GM19328 (cell line): ENCODE results near the gene LPAR1.

Experiments used
- ATAC-seq: cut with Tn5 transposase; IDR thresholded peaks from one replicate; pipeline ENCODE4 v1.9.1; 2021; ENCODE audit warnings: mild to moderate bottlenecking, moderate library complexity; ENCODE audit not compliant: unreplicated experiment

The LPAR1 gene

DNA sequence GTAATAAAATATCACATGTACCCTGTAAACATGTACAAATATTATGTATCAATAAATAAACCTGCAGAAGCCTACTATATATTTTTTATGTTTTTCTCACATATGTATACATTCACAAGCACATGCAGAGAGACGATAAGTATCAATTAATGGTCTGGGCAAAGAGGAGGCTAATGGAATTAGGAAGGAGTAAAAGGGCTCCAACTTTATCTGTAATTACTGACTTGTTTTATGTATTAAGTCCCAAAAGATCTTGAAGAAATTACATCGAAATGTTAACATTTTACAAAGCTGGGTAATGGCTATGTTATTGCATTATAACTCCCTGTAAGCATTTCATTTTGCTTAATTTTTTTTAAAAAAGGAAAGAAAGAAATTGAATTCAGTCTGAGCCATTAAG, 78.0 kb downstream of the LPAR1 start:
- ATAC-seq = no peak

DNA sequence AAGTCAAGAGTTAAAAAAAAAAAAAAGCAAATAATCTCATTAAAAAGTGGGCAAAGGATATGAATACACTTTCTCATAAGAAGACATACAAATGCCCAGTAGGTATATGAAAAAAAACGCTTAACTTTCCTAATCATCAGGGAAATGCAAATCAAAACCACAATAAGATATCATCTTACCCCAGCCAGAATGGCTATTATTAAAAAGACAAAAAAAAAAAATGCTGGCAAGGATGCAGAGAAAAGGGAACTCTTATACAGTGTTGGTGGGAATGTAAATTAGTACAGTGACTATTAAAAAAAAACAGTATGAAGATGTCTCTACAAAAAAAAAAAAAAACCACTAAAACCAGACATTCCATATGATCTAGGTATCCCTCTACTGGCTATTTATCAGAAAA, 79.4 kb downstream of the LPAR1 start:
- no peak for ATAC-seq

DNA sequence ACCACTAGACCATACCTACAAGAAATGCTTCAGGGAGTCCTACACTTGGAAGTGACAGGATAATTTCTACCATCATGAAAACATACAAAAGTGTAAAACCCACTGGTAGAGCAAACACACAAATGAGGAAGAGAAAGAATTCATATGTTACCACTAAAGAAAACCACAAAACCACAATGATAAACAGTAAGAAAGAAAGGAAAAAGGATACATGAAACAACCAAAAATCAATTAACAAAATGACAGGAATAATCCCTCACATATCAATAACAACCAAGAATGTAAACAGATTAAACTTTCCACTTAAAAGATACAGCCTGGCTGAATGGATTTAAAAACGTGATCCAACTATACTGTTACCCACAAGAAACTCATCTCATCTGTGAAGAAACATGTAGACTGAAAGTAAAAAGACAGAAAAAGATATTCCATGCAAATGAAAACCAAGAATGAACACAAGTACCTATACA, 83.4 kb downstream of the LPAR1 start:
- ATAC-seq = no peak

DNA sequence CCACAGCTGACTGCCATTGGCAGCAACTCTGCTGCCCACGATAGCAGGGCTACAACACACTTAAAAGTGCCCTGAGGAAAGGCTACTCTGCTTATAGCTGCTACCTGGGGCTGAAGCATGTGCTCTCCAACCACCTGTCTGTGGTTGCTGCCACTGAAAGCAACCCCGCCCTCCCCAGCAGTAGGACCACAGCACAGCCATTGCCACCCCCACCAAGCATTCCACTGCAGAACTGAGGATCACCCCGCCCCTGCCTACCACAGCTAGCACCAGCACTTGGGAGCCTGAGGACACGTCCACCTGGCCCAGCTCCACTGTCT, 85.8 kb downstream of the LPAR1 start:
- no peak for ATAC-seq

DNA sequence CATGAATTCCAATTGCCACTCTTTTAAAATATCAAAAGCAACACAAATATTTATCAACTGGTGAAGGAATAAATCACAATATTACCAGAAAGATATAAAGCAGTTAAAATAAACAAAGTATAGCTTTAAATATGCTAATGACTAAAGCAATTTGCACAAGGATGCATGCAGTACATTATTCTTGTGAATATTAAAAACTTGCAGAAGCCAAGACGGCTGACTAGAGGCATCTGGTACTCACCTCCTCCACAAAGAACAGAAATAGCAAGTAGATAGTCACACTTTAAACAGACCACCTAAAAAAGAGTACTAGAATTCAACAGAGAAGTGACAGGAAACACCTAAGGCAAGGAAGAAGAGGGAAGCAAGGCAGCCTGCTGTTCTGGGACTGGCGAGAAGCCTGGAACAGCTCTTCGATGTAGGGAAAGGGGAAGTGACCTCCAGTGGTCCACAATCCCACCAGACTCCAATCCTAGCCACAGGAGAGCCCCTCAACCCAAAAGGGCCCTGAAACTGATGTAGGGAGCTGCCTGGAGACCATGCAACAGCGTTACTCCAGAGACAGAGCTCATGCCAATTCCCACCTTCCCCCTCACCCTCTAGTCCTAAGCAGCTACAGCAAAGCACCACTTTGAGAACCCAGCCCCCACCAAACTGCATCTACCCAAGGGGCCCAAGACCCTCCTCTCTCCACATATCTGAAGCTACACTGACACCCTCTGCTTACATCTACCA, 86.3 kb downstream of the LPAR1 start:
- ATAC-seq = no peak

DNA sequence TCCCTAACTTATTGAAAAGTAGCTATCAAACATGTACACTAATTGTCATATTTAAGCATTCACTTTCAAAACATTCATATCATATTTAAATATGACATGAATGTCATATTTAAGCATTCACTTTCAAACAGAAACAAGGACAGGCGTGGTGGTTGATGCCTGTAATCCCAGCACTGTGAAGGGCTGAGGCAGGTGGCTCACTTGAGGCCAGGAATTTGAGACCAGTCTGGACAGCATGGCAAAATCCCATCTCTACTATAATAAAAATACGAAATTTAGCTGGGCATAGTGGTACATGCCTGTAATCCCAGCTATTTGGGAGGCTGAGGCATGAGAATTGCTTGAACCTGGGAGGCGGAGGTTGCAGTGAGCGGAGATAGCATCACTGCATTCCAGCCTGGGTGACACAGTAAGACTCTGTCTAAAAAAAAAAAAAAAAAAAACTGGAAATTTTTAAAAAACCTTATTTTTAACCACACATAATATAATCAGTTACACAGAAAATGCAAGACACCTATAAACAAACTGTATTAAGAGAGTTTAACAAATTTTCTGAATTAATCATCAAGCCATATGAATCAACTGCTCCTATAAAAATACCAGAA, 88.1 kb downstream of the LPAR1 start:
- ATAC-seq = no peak

DNA sequence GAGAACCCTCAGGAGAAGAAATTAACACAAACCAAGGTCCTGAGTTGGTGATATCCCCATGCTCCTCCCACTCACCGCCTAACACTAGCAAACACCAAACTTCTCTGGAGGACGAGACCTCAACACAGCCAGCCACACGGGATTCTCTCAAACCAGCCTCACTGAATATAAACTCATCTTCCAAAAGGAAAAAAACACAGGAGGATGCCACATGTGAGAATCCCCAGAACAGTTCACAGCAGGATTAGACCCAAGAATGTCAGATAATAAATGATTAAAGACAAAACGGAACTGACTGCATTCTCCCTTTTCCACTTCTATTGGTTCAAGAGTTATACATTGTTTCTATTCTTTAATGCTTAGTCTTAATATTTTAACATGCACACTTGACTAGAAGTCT, 89.2 kb downstream of the LPAR1 start:
- no peak for ATAC-seq

DNA sequence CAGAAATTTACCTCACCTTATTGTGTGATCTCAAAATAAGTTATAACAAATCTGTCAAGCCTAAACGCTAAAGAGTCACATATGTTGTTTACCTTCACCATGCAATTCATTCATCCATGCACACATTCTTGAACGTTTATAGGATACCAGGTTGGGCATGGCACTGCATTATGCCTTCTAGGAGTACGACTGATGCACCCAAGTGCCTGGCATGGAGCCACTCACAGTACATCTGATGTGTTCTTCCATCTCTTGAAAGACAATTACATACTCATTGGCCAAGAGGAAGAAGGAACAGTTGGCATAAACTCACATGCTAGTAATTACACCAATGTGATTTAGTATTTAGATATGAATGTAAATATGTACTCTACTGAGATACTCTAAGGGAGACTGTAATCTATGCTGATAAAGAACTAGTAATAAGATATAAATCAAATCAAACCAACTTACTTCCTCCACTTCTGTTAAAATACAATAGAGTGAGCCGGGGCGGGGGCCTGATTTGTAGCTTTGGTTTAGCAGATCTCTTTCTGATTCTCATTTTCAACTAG, 90.7 kb downstream of the LPAR1 start:
- ATAC-seq = no peak

DNA sequence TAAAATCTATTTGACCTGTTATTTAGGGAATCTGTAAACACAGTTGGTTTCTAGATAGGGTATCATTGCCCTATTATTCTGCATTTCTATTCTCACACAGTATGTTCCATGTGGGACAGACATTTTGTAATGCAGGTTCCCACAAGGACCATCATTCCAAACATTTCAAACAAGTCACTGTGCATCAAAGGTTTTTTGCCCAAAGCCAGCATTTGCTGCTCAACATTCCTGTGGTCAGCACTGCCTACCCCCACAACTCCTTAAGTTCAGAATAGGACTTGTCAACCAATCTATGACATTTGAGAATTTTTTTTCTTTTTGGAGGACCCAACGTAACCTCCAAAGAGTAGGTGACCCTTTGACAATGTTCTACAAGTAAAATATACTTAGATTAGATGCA, 95.7 kb downstream of the LPAR1 start:
- no peak for ATAC-seq

DNA sequence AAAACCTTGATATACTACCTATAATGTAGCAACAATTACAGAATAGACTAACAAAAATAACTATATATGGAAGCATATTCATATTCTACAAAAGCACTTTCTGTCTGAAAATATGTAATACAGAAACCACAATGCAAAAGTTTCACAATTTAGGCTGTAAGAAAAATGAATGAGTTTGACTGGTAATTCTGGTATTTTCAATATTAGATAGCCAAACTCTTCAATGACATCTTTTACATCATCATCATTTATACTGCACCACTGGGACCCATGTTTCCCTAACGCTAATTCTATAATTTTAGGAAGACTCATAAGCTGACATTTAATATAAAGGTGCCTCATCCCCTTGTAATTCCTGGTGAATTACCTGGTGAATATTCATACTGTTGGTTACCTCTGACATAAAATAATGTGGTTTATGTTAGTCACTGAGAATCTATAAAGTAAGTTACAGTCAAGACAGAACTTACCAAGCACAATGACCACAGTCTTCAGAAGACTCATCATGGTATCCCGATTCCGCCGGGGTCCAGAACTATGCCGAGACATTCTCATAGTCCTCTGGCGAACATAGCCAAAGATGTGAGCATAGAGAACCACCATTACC, 97.2 kb downstream of the LPAR1 start:
- no peak for ATAC-seq

DNA sequence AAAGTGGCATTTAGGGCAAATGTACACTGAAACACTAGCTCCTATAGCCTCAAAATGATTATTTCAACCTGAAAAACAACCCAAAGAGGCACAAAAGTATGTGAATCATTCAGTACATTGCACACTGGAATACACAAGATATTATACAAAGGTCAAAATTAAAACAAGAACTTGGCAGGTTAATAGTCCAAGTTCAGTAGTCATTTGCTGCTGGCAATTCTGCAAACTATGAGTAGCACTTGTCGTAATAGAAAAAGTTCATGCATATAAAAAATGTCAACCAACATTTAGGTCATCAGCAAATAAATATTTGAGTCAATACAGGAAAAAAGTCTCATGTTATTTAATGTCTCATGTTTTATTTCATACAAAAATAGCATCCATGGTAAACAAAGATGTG, 98.7 kb downstream of the LPAR1 start:
- no peak for ATAC-seq

DNA sequence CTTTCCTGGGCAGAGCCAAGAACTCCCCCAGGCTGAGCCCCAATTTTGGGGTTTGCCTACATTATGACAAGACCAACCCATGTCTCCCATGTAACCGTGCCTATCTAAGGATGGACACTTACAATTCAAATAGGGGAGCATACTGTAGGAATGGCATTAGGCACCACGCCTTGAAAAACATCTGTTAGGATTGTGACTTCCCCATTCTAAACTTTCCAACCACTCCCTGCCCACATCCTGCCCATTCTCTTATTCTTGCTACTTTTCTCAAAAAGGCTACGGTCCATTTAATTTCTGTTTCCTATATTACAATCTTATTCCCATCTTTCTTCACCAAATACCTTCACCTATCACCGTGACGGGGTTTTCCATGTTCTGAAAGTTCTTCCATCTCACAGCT, 99.2 kb downstream of the LPAR1 start:
- ATAC-seq = no peak

DNA sequence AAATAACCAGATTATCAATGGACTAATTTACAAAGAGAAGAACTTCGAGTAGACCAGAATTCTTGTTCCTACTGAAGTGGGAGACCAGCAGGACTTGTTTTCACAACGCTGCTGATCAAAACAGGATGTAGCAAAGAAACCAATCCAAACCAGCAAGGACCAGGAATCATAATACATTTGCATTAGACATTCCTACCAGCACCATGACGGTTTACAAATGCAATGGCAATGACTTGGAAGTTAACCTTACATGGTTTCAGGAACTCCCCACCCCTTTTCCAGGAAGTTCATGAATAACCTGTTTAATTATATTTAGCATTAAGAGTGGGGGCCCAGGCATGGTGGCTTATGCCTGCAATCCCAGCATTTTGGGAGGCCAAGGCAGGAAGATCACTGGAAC, 100.0 kb downstream of the LPAR1 start:
- ATAC-seq = no peak

DNA sequence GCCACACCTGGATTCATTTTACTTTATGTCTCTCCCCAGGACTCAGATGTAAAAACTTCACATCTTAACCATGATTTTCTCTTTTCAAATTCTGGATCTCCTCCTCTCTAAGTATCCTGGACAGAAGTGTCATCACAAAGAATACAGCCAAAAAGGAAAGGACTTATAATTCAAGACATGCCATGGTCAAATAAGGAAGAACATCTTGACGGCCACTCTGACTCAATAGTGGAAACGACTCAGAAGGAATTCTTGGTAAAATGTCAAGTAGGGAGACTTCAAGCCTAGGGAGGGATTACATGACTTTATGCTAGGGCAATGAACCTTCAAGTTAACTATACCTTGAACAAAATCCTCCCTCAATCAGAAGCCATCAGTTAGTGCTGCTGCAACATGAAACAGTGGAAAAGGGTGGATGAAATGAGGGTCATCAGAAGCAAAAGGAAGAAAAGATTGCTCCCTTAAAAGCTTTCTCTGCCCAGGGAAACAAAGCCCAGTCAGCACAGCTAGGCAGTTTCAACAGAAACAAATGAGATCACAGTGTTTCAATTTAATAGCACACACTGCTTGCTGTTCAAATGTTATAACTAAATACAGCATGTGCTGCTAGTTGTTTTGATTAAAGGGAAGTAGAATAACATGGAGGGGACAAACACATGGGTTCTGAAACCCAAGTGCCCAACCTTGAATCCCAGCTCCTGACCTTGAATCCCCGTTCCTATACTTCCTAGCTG, 101.4 kb downstream of the LPAR1 start:
- ATAC-seq = no peak

DNA sequence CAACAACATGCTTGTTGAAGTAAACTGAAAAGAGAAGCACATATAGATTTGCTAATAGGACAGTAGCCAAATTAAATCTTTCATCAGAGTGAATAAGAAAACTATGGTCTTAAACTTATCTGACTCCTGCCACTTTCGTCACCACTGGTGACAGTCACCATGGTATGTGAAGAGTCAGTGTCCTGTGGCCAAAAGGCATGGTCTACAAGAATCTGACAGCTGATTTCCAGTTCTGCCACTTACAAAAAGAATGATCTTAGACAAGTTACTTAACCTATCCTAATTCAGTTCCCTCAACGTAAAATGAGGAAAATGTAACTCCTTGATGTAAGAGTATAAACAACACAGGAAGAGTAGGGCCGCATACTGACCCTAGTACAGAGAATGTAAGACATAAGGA, 102.0 kb downstream of the LPAR1 start:
- no peak for ATAC-seq

DNA sequence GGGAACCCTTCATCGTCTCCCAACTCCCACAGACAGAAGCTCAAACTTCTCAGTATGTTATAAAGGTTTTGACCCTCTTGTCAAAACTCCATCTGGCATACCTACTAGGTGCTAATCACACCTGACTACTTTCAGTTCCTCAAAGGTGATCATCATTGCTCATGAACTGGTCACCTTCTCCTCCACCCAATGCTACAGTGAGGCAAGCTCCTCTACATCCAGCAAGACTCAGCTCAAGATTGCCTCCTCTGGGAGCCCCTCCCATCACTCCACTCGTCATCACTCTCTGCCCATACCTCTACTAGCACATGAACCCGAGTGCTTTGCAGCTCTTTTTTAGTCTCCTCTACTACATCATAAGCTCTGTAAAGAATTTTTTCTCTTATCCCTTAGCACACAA, 102.4 kb downstream of the LPAR1 start:
- ATAC-seq = no peak

DNA sequence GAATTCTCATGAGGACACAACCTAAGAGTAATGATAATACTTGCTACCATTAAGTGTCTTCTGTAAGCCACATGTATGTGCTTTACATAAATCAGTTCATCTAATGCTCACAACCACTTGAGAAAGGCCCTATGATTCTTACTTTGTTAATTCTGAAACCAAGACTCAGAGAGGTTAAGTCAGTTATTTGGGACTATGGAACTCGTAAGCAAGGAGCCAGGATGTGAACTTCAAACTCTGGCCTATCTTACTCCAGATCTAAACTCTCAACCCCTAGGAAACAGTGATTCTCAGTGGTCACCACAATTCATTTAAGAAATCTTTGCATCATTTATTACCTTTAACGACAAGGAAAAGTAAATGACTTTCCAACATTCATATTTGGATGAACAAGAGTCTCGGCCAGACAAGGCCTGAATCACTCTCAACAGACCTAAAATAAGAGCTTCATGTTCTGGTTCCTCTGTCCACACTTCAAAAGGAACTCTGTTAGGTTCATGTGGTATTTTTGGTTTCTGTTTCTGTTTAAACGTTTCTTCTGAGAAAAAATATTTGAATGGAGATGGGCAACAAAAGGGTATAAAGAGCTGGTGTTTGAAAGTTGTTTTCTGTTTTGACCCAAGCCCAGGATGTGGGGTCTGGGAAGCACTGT, 104.8 kb downstream of the LPAR1 start:
- ATAC-seq = no peak

DNA sequence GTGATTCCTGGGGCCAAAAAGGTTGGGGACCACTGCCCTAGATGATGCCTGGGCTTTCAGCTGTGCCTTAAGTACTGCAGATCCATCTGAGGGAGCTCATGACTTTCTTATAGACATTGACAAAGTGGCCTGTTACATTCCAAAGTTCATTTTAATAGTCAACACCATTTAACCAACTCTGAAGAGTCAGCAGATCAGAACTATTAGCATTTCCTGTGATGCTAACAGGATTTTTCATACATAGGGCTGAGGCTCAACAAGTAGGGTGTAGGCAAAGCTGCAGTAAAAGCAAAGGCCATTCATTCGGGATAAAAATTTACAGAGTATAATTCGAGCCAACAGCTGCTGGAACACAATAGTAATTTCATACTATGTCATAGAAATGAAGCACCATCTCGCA, 105.4 kb downstream of the LPAR1 start:
- ATAC-seq = no peak

DNA sequence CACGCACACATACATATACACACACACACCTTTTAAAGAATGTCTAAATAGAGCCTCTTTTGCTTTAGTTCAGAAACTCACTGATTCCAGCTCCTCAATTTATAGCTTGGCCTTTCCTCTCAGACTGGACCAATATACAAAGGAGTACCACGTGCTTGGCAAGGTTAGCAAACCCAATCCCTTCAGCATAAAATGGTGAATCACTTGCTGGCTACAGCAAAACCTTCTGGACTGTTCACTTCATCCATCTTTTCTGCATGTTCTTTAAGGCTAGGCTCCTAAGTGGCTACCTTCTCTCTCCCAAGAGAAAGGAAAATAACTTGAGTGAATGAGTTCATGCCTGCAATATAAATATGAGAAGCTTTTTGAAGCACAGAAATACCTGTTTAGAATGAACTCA, 109.7 kb downstream of the LPAR1 start:
- ATAC-seq = no peak

DNA sequence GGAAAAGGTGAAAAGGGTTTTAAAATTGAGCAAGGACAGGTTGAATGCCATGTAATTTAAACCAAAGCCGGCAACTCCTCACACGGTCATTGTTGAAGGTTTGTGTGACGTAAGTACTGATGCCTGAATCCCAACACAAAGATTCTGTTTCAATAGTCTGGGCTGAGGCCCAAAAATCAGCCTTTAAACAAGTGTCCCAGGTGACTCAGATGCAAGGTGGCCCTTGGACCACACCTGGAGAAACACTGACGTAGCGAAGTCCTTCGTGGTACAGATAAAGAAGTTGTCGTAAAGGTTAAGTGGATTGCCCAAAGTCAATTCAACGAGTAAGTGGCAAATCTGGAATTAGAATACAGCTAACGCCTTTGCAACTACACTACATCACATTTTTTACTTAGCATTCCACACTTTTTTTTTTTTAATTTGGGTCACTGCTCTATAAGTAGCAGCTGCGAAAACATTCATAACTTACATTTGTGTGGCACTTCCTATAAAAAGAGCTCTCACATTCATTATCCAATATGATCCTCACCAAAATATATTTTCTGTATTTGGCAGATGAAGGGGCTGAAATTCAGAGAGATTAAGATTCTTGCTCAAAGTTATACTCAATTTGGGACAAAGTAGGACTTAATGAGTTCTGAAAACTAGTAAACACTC, 111.3 kb downstream of the LPAR1 start:
- ATAC-seq = no peak

DNA sequence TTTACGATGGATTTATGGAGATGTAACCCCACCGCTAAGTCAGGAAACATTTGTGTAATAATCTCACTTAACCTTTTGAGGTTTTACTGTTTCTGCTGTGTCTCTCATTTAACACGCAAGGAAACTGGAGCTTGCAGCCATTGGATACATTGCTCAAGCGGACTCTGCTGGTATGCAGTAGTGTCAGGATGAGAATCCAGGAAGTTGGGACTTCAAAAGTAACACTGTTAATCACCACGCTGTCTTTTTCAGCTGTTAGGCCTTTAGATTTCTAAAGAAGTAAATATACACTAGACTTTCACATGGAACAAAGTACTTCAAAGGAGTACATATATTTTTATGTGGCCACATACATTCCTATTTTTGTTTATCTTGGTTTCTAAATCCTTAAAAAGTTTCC, 114.7 kb downstream of the LPAR1 start:
- no peak for ATAC-seq
